Stimulated activated CD4-positive, alpha-beta T cell treated with anti-CD3 and anti-CD28 coated beads, TNF-alpha, amount 100 ng/mL, for 24 hours (primary cell): Measurements from ENCODE around the gene CHN2.

ENCODE experiments used
- DNase-seq, 3 experiments: peaks; one replicate each; pipeline ENCODE4 v3.0.0-alpha.2; 2020; ENCODE audit warnings: low read depth in 3 of 3

The CHN2 gene

DNA sequence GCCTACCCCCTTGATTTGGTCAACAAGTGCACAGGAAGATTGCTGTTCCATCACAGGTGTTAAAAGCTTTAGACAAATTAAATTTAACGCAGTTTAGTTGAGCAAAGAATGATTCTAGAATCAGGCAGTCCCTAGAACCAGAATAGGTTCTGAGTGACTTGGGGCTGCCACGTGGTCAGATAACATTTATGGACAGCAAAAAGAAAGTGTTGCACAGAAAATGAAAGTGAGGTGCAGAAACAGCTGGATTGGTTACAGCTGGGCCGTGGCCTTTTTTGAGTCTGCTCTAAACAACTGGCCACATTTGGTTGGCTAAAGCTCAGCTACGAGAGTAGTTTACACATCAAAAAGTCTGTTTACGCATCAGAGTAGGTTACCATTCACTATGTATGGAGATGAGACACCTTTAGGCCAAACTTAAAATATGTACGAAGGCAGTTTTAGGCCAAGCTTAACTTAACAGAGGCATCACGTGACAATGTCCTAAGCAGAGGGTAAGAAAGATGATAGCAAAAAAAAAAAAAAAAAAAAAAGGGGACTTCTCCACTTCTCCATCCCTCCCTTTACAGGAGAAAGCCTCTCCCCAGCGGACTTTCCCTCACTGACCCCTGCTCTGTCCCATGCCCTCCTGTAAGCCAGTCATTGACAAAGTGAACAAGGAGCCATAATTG lies 235.8 kb downstream of the CHN2 start:
- DNase-seq, result no peak

DNA sequence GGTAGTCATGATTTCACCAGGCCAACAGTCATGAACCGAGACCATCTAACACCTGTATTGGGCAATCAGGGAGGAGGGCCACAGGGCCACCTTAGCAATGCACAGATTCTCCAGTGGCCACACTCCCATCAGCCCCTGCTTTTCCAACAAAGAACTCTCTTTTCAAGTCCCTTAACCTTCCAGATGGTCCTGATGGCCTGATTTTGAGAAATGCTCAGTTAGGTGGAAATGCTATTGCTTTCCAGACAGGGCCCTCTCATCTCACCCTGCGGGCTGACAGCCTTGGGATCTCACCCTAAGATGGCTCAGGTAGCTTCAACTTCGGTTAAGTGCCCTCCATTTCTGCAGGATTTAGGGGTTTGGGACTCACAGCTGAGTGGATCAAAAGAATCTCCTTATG lies 237.1 kb downstream of the CHN2 start:
- DNase-seq, result no peak

GRCh38 chr7:29432721-29433120 lies 238.1 kb downstream of the CHN2 start:
- no peak for DNase-seq

GRCh38 chr7:29434380-29434768 lies 239.8 kb downstream of the CHN2 start:
- no peak for DNase-seq

GRCh38 chr7:29435167-29435566 lies 240.6 kb downstream of the CHN2 start:
- no peak for DNase-seq

DNA sequence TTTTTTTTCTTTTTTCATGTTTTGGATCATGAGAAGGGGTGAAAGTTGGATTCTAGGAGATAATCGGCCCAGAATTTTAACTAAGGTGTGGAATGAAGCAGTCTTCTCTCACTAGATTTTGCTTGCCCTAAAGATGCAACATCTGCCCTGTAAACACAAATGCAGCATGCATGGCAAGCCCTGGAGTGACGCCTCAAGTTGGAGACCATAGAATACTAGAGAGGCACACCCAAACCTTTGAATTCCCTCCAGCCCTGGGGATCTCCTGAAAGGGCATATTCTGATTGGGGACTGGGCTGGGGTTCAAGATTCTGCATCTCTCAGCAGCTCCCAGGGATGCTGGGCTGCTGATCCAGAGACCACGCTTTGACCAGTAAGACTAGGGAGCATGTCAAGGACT lies 241.3 kb downstream of the CHN2 start:
- no peak for DNase-seq

GRCh38 chr7:29442146-29442545 lies 247.6 kb downstream of the CHN2 start:
- no peak for DNase-seq

GRCh38 chr7:29443552-29443951 lies 249.0 kb downstream of the CHN2 start:
- DNase-seq, result no peak

DNA sequence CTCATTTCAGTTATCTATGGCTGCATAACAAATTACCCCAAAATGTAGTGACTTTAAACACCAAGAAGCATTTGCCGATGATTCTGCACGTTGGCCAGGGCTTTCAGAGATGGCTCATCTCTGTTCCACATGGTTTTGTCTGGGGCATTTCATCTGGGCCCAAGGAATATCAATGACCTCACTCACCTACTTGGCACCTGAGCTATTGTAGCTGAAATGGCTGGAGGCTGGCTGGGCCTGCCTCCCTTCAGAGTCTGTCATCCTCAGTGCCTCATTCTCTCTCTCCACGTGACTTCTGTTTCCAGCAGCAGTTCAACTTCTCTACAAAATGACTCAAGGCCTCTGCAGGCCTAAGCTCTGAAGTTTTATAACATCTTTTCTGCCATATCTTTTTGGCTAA lies 249.7 kb downstream of the CHN2 start:
- DNase-seq, result no peak

- no peak for DNase-seq
These were observed 251.2 kb downstream of the CHN2 start for GRCh38 chr7:29445736-29446135.

GRCh38 chr7:29447828-29448227 lies 253.3 kb downstream of the CHN2 start:
- DNase-seq, result no peak

DNA sequence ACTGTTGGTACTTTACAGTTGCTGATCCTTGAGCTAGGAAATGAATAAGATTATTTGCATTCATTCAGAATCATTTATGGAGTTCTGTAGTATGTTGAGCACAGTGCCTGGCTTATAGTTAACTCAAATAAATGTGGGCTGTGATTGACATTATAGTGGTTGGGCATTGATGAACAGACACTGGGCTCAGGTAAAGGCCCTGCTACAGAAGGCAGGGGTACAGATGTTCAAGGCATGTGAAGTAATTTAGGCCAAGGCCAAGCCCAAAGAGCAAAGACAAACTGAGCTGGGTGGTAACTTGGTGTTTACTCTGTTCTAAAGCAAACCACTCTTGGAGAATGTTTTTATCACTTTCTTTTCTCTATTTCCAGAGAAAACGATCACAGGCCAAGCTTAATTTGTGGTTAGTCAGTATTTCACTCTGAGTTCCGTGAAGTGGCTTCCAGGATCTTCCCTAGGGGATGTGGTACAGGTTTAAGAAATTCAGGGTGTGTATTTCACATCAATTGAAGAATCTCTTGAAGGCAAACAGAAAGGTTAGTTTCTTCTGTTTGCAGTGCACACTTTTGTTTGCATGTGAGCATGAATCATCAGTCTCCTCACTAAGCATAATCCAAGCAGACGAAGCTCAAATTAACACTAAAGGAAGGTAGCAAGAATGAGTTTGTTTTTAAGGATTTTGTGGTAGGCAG lies 255.1 kb downstream of the CHN2 start:
- DNase-seq, result no peak

DNA sequence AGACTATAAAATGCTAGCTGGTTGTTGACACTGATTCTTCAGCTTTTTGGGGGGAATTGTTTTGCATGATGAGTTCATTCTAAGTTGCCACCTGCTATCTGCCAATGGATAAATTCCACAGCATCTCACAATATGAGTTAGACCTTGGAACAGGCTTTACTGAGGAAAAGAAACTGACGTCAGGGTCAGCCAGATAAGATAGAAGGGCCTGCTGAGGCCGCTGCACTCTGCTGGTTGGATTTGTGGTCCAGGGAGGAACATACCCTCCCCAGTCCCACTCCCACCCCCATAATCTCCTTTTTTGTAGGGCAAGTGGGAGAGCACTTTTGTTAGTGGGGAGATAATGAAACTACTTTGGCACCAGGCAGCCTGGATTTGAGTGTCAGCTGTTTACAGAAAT lies 258.4 kb downstream of the CHN2 start:
- no peak for DNase-seq

- no peak for DNase-seq
These were observed 259.9 kb downstream of the CHN2 start for GRCh38 chr7:29454464-29454863.

DNA sequence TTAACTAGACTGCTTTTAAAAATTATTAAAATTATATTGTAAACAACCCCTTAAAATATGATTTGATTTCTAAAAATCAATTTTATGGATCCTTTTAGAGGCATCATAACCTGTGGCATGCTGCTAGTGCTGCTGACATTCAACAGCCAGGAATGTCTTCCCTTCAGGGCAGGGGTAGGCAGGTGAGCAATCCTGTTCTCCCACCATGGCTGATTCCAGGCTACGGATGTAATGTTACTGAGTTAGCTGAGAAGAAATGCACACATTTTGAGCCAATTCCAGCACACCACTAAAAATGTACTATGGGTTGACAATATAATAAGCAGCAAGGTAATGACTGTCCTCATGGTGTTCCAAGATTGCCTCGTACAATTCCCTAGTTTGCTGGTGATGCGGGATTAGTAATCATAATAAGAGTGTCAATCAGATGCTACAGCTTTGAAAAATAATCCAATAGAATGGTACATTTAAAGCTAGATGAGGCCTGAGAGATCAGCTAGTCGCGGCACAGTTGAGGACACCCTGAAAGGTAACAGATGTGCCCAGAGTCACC lies 260.4 kb downstream of the CHN2 start:
- DNase-seq, result no peak

DNA sequence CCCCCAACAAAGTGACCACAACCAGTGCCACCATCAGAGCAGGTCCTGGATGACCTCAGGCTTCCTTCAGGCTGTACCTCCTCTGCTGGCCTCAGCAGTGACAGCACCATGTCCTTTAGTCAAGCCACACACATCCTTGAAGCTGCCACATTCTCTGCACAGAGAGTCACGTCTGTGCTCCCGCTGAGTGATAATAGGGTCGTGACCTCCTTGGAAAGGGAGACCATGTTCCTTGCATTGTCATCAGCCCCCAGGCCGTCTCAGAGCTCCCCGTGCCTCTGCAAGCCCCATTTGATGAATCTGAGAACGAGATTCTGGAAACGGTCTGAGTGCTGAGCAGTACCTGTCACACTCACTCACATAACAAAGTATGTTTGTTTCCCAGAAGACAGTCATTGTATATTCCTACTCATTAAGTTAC lies 262.6 kb downstream of the CHN2 start:
- DNase-seq, result no peak

GRCh38 chr7:29457565-29458011 lies 263.0 kb downstream of the CHN2 start:
- no peak for DNase-seq

DNA sequence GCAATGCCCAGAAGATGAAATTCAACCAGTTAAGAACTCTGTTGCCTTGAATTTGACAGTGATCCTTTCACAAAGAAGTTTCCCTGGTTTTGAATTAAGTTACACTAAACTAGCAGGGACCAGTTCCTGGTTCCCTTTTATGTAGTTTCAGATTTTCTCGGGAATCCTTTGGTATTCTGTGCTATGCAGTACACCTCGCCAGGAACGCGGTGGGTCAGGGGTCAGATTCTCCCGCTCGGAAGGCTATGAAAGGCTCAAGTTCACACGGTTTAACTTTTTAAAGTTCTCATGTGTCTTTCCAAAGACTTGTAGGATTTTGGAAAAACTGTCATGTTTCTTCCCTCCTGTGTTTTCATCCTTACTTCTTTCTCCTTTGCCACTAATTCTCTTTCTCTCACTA lies 264.4 kb downstream of the CHN2 start:
- DNase-seq, result no peak

DNA sequence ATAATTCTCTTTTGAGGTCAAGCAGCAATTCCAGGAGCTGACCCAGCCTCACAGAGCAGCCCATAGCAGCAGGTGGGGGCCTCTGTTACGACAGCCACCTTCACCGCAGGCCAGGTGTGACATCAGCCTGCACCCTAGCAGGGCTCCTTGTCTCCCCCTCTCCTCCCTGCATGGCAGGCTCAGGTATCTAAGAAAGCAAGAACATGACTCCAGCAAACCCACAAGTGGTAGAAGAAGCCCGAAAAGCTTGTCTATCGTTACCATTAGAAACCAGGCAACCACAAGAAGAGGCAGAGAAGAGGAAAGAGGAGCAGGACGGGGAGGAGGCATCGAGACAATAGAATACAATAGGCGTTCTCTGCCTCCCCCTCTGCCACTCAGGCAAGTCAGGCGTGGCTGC lies 265.0 kb downstream of the CHN2 start:
- no peak for DNase-seq

DNA sequence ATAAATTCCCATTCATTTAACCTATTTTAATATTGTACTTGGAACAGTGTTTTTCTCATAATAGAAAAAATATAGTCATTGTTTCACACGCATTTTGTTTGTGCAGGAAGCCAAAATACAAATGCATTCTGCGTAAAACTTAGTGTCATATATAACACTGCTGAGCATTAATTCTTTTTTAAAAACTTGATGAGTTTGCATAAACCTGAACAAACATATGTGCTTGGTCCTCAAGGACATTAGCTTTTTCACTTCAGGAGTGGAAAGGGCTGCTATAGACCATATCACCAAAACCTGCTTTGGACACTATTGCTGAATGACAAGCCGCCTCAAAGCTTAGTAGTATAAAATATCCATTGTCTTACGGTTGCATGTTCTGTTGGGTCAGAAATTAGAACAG lies 267.4 kb downstream of the CHN2 start:
- no peak for DNase-seq

DNA sequence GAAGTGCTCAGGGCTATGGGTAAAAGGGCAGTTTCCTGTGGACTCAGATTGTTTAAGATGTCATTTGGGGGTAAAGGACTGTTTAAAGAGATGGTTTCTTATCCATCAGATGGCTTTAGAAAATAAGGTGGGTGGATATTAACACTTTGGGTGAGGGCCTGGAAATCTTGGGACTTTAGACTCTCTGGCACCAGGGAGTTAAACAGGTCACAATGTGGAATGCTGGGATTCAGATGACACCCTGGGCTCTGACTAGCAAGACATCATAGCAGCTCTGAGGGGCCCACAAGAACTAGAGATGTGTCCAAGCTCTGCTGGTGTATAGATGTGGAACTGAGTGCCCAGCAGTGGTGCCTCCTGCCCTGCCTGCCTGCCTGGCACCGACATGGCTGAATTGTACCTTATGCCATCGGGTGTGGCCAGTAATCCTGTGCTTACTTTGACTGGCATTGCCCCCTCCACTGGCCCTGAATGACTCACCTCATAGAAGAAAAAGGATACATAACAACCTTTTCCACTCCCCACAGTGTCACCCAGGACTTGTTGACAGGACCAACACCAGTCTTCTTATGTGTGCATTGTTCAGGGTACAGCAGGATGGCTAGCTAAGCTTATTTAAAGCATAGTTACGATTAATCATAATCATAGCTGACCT lies 269.1 kb downstream of the CHN2 start:
- no peak for DNase-seq

DNA sequence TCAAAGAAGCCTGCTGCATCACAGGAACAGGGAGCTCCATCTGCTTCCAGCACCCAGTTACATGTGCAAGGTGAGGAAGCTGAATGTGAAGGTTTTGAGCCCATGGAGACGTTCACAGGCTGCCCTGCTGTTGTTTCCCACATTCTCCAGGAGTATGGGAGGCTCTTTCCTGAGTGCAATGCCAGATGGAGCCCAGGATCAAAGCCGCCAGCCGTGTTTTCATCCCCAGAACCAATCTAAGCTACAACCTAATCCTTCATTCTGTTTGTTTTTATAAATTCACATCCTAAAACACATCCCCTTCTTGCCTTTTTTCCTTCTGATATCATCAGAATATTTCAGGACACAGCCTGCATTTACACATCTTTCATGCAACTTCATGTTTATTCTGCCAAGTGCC lies 270.2 kb downstream of the CHN2 start:
- DNase-seq, result no peak
